ENCODE results near the gene SARDH. TPM values are rescaled to one million over a fixed set of nuclear protein-coding genes. Genes with fewer than 3 reads are reported as not detected.

SARDH gene
- total and polyA plus RNA-seq, 2 donors (not counting 3 experiments of a cell fraction or from before 2014, with no cell fraction given): 0.19 to 0.44 TPM

GRCh38 chr9:133632806-133633680 is 105.1 kb downstream of the SARDH start:
- BruUV-seq (replicated peaks): no TSS peak
- no peaks in the 10 kb centered on the region for H3K79me2 ChIP-seq (ENCODE audit: control insufficient read depth, insufficient read depth, low read length)
- no peak for FAIRE-seq
- DNase-seq (ENCODE audit: low read depth, low spot score): no peak
- dilution Hi-C loops (cut with MboI; ENCODE audit: extremely low pct_ligation_motif_present, low sequenced_read_pairs) (no loop called here), intact Hi-C loops (cut with micrococcal nuclease) (no loop called here)
- no peaks in the 10 kb centered on the region for H3K4me1 ChIP-seq (ENCODE audit: control insufficient read depth, extremely low read depth, insufficient read depth, low read length)
- no peaks in the 10 kb centered on the region for H3K27me3 ChIP-seq (ENCODE audit: control insufficient read depth in 2 of 2, insufficient read depth in 2 of 2, low read length in 2 of 2)
- H3K9me1 ChIP-seq (replicated peaks; ENCODE audit: control insufficient read depth, extremely low read depth, insufficient read depth, low read length): no peaks in the 10 kb centered on the region
- H3K36me3 ChIP-seq (ENCODE audit: control insufficient read depth in 2 of 2, extremely low read depth in 1 of 2, insufficient read depth in 2 of 2, low read length in 2 of 2): no peaks in the 10 kb centered on the region
- no peak overlapping the region for H3K4me3 ChIP-seq (replicated peaks in 1 of 3; ENCODE audit: insufficient read depth in 1 of 3, low read depth in 1 of 3, low read length in 3 of 3)
- no peak for TF ChIP-seq POLR2A (IDR thresholded peaks at IDR 0.05; ENCODE audit: low read depth, low read length)
- no peak for TF ChIP-seq MAX (IDR thresholded peaks at IDR 0.05; ENCODE audit: insufficient read depth, insufficient read length)
- TF ChIP-seq POLR2AphosphoS5 (IDR thresholded peaks at IDR 0.05; ENCODE audit: insufficient read depth, low read depth, low read length): no peak
- TF ChIP-seq JUN (IDR thresholded peaks at IDR 0.05; ENCODE audit: borderline replicate concordance, insufficient read depth, insufficient read length, low read depth): no peak
- no peak for TF ChIP-seq EZH2 (IDR thresholded peaks at IDR 0.05; ENCODE audit: borderline replicate concordance, low read depth, low read length, severe bottlenecking)
- no peak for TF ChIP-seq GATA2 (IDR thresholded peaks at IDR 0.05; ENCODE audit: insufficient read depth, insufficient read length, low read depth, low read length)
- no peak for TF ChIP-seq MYC (IDR thresholded peaks at IDR 0.05; ENCODE audit: low read depth, low read length)
- no peak for TF ChIP-seq FOS (IDR thresholded peaks at IDR 0.05; ENCODE audit: borderline replicate concordance, insufficient read depth, low read length)
- no peak for TF ChIP-seq CTCF (IDR thresholded peaks at IDR 0.05; ENCODE audit: extremely low read depth in 1 of 2, insufficient read depth in 1 of 2, low read depth in 1 of 2, low read length in 2 of 2)
- H3K9me3 ChIP-seq (replicated peaks; ENCODE audit: control insufficient read depth, insufficient read depth, low read length): no peaks in the 10 kb centered on the region
- ChIA-PET POLR2A (no interaction called here), CTCF (no interaction called here)
- H2AFZ ChIP-seq (ENCODE audit: low read depth, low read length): no peak overlapping the region
- no peak overlapping the region for H3K27ac ChIP-seq (ENCODE audit: insufficient read depth, low read depth, low read length)
- no peaks in the 10 kb centered on the region for H4K20me1 ChIP-seq (replicated peaks; ENCODE audit: control insufficient read depth, extremely low read depth, insufficient read depth, low read length)
- H3K4me2 ChIP-seq (ENCODE audit: insufficient read depth, low read length): no peak overlapping the region
- H3K9ac ChIP-seq (replicated peaks; ENCODE audit: extremely low read depth, insufficient read depth, low read length): no peak overlapping the region
